ENCODE data around the gene RBM11. TPM values are rescaled to one million over a fixed set of nuclear protein-coding genes. Genes with fewer than 3 reads are reported as not detected.
"Not testable (repeated sequence)": the region's sequence is repeated elsewhere in the genome, so short reads cannot be mapped to it uniquely, and the experiment has no call there.

The RBM11 gene, protein sequence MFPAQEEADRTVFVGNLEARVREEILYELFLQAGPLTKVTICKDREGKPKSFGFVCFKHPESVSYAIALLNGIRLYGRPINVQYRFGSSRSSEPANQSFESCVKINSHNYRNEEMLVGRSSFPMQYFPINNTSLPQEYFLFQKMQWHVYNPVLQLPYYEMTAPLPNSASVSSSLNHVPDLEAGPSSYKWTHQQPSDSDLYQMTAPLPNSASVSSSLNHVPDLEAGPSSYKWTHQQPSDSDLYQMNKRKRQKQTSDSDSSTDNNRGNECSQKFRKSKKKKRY
- under 1 TPM in 2 of 3 donors, not detected in 1; 0.42 to 0.60 TPM for total RNA-seq
- total RNA-seq (2013), result 2.0 TPM

DNA sequence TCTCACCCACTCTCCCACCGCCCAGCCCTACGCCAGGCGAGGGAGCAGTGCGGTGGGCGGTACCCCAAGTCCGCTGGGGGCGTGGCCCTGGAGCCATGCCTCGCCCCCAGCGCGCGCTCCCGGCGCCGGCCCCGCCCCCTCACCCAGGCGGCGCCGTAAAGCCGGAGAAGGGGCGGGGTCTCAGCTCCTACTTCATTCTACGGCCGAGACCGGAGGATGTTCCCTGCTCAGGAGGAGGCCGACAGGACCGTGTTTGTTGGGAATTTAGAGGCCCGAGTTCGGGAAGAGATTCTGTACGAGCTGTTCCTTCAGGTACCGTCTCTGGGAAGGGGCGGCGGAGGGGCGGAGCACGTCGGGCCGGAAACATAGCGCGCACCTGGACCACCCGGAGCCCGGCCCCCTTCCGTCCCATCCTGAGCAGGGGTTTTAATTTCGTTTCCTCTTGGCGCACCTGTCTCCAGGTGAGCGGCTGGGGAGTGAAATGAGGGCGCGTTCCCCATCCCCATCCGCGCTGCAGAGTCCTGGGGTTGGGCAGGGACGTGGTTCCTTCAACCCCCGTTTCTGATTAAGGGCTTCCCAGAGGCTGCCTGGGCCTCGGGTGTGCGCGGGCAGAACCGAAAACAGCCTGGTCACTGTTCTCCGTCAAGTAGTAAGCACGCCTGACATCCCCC, at the start of gene RBM11:
RBM11 (plus strand) TSS at position 187 of the 671 bp plus-strand sequence; CDS start at position 217, 30 bp downstream.
- no peaks in the 10 kb centered on the region for H3K27me3 ChIP-seq (ENCODE audit: control insufficient read depth, insufficient read depth, low read length)
- no peak within 1 kb of the TSS for H3K27ac Mint-ChIP-seq
- no peaks in the 10 kb centered on the region for H3K9me3 ChIP-seq (ENCODE audit: control insufficient read depth, insufficient read depth, low read length)
- peak; percentile 40 to 88 for DNase-seq
- no peaks in the 10 kb centered on the region for H3K36me3 ChIP-seq (ENCODE audit: control insufficient read depth, insufficient read depth, low read length)
- TF ChIP-seq, protein P1, sequence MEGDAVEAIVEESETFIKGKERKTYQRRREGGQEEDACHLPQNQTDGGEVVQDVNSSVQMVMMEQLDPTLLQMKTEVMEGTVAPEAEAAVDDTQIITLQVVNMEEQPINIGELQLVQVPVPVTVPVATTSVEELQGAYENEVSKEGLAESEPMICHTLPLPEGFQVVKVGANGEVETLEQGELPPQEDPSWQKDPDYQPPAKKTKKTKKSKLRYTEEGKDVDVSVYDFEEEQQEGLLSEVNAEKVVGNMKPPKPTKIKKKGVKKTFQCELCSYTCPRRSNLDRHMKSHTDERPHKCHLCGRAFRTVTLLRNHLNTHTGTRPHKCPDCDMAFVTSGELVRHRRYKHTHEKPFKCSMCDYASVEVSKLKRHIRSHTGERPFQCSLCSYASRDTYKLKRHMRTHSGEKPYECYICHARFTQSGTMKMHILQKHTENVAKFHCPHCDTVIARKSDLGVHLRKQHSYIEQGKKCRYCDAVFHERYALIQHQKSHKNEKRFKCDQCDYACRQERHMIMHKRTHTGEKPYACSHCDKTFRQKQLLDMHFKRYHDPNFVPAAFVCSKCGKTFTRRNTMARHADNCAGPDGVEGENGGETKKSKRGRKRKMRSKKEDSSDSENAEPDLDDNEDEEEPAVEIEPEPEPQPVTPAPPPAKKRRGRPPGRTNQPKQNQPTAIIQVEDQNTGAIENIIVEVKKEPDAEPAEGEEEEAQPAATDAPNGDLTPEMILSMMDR (IDR thresholded peaks at IDR 0.05), result no peak
- peaks cover 5 to 6% of the 10 kb centered on the region in 2 donors for H3K4me1 Mint-ChIP-seq
- peaks cover 0 to 11% of the 10 kb centered on the region in 2 donors for H3K27me3 Mint-ChIP-seq (ENCODE audit: low read depth in 2 of 2)
- no peaks in the 10 kb centered on the region for H3K36me3 Mint-ChIP-seq
- no peak within 1 kb of the TSS for H3K27ac ChIP-seq (ENCODE audit: low read length)
- peak within 1 kb of the TSS; percentile 83 for H3K4me3 Mint-ChIP-seq
- peaks cover 7% of the 10 kb centered on the region for H3K4me1 ChIP-seq (ENCODE audit: control insufficient read depth, insufficient read depth, low read length)
- WGBS (ENCODE audit: insufficient coverage), result 1% methylated on average over 55 of the region's 55 CpGs
- peak within 1 kb of the TSS; percentile 73 for H3K4me3 ChIP-seq (ENCODE audit: low read length)
- ATAC-seq, result peak; percentile 93 to 95 (median 94)
- intact Hi-C loops (cut with micrococcal nuclease), result no loop called here
- H3K9me3 Mint-ChIP-seq, result no peaks in the 10 kb centered on the region

DNA sequence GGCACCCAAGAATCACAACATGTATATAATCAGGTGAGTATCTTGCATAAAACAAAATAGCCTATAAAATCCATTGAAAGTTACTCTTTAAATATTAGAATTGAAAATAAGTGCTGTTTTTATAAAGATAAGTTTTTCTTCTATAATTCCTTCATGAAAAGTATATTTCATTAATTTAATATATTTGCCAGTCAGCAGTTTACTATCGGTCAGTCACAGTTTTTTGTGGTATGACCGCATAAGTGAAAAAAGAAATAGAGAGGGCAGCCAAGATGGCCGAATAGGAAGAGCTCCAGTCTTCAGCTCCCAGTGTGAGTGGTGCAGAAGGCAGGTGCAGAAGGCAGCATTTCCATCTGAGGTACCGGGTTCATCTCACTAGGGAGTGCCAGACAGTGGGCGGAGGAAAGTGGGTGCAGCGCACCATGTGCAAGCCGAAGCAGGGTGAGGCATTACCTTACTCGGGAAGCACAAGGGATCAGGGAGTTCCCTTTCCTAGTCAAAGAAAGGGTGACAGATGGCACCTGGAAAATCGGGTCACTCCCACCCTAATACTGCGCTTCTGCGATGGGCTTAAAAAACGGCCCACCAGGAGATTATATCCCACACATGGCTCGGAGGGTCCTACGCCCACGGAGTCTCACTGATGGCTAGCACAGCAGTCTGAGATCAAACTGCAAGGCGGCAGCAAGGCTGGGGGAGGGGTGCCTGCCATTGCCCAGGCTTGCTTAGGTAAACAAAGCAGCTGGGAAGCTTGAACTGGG, 49.3 kb upstream of the RBM11 start:
- H3K27me3 Mint-ChIP-seq (ENCODE audit: low read depth in 2 of 2); H3K27ac ChIP-seq (ENCODE audit: low read length); H3K4me3 ChIP-seq (ENCODE audit: low read length); ATAC-seq; H3K27me3 ChIP-seq (ENCODE audit: control insufficient read depth, insufficient read depth, low read length); H3K9me3 ChIP-seq (ENCODE audit: control insufficient read depth, insufficient read depth, low read length); H3K4me1 Mint-ChIP-seq; H3K9me3 Mint-ChIP-seq; H3K27ac Mint-ChIP-seq; H3K4me1 ChIP-seq (ENCODE audit: control insufficient read depth, insufficient read depth, low read length); H3K36me3 ChIP-seq (ENCODE audit: control insufficient read depth, insufficient read depth, low read length); H3K4me3 Mint-ChIP-seq; intact Hi-C loops (cut with micrococcal nuclease); DNase-seq; H3K36me3 Mint-ChIP-seq: not testable (repeated sequence)
- WGBS (ENCODE audit: insufficient coverage), result 83% methylated on average over 16 of the region's 16 CpGs

DNA sequence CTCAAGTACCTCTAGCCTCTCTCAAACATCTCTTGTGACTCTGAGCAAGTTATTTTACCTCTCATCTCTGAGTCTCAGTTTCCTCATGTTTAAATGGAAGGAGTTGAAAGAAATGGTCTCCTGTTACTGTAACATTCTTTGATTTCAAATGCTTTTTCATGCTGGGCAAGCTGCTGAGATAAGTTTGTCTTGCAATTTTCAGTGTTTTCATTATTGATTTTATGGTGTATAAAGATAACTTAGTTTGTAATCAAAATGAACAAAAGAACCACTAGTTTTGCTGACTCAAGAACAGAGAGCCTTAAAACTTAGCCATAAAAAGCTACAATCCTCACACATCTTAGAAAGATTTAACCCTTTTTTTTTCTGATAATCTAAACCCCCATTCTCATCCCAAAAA, 9.7 kb upstream of the RBM11 start:
- no peak overlapping the region for H3K27ac Mint-ChIP-seq

More for the DNA sequence above, 9.7 kb upstream of the RBM11 start:
- Mint-ChIP-seq H3K9me3 (no peaks in the 10 kb centered on the region), H3K4me1 (no peaks in the 10 kb centered on the region), H3K4me3 (no peak overlapping the region), H3K36me3 (no peaks in the 10 kb centered on the region), H3K27me3 (ENCODE audit: low read depth in 2 of 2) (no peaks in the 10 kb centered on the region)
- H3K36me3 ChIP-seq (ENCODE audit: control insufficient read depth, insufficient read depth, low read length), result no peaks in the 10 kb centered on the region
- no peaks in the 10 kb centered on the region for H3K4me1 ChIP-seq (ENCODE audit: control insufficient read depth, insufficient read depth, low read length)
- H3K27me3 ChIP-seq (ENCODE audit: control insufficient read depth, insufficient read depth, low read length), result no peaks in the 10 kb centered on the region
- H3K27ac ChIP-seq (ENCODE audit: low read length), result no peak overlapping the region
- TF ChIP-seq, protein P1 (IDR thresholded peaks at IDR 0.05), result no peak
- DNase-seq (no peak), ATAC-seq (no peak)
- no peaks in the 10 kb centered on the region for H3K9me3 ChIP-seq (ENCODE audit: control insufficient read depth, insufficient read depth, low read length)
- intact Hi-C loops (cut with micrococcal nuclease), result no loop called here
- H3K4me3 ChIP-seq (ENCODE audit: low read length), result no peak overlapping the region

Data from natural killer cell (primary cell).